Astrocyte of the cerebellum (primary cell): ENCODE results near the gene YAF2.
A peak's percentile ranks its signal among the peaks of the same experiment; 100 is the strongest.
"Not testable (repeated sequence)": the region's sequence is repeated elsewhere in the genome, so short reads cannot be mapped to it uniquely, and the experiment has no call there.

ENCODE experiments used
- DNase-seq: peaks from one replicate; pipeline ENCODE4 v3.0.0-alpha.2; 2011; ENCODE audit warnings: low read depth
- H3K4me3 ChIP-seq: 2 replicates; pipeline ENCODE4 v1.5.1; 2011; ENCODE audit warnings: mild to moderate bottlenecking, low read depth, low read length, moderate library complexity
- CTCF ChIP-seq: IDR thresholded peaks from 2 replicates; pipeline ENCODE4 v1.5.1; 2012; ENCODE audit warnings: low read length, low read depth, moderate library complexity, mild to moderate bottlenecking; ENCODE audit errors: missing control alignments
- in situ Hi-C: cut with HindIII; loops from 2 replicates; pipeline ENCODE4 v1.10.0; 2017; ENCODE audit warnings: low sequenced_read_pairs

Gene YAF2

GRCh38 chr12:42222724-42223123 is 15.3 kb downstream of the YAF2 start:
- in situ Hi-C loops, result no loop called here
- DNase-seq, result no peak
- H3K4me3 ChIP-seq, result no peak overlapping the region
- TF ChIP-seq CTCF, result no peak

- DNase-seq, result no peak
- in situ Hi-C loops, result no loop called here
These were observed 16.3 kb downstream of the YAF2 start for GRCh38 chr12:42221726-42222125.

GRCh38 chr12:42217656-42218055 is 20.4 kb downstream of the YAF2 start:
- in situ Hi-C loops, result no loop called here
- TF ChIP-seq CTCF, result no peak
- no peak for DNase-seq
- no peak overlapping the region for H3K4me3 ChIP-seq

More at GRCh38 chr12:42221726-42222125, 16.3 kb downstream of the YAF2 start:
- TF ChIP-seq CTCF, result no peak
- no peak overlapping the region for H3K4me3 ChIP-seq

- in situ Hi-C loops, result no loop called here
- no peak for TF ChIP-seq CTCF
- DNase-seq, result no peak
- H3K4me3 ChIP-seq, result no peak overlapping the region
These were observed 21.3 kb downstream of the YAF2 start for GRCh38 chr12:42216737-42217136.

GRCh38 chr12:42215759-42216158 is 22.3 kb downstream of the YAF2 start:
- H3K4me3 ChIP-seq, in situ Hi-C loops, DNase-seq: not testable (repeated sequence)

GRCh38 chr12:42213954-42214426 is 24.1 kb downstream of the YAF2 start:
- no peak overlapping the region for H3K4me3 ChIP-seq
- no peak for TF ChIP-seq CTCF
- peak; percentile 38 for DNase-seq
- in situ Hi-C loops, result no loop called here

- in situ Hi-C loops, result no loop called here
- no peak for TF ChIP-seq CTCF
- DNase-seq, result no peak
- no peak overlapping the region for H3K4me3 ChIP-seq
These were observed 25.0 kb downstream of the YAF2 start for GRCh38 chr12:42213023-42213422.
